ENCODE results near the gene MRPS21.

- peak; percentile 38 to 83 (median 64) for TF ChIP-seq CTCF (IDR thresholded peaks at IDR 0.05)
- no peak for TF ChIP-seq POLR2A (IDR thresholded peaks at IDR 0.05)
These were observed 12.4 kb upstream of the MRPS21 start for GRCh38 chr1:150281221-150281757.

Data from thyroid gland (tissue), 4 donors.